ENCODE data around the gene CACNB4. TPM values are rescaled to one million over a fixed set of nuclear protein-coding genes. Genes with fewer than 3 reads are reported as not detected.
A peak's percentile ranks its signal among the peaks of the same experiment; 100 is the strongest.
"Not testable (repeated sequence)": the region's sequence is repeated elsewhere in the genome, so short reads cannot be mapped to it uniquely, and the experiment has no call there.

CACNB4 gene
- total and polyA plus RNA-seq, 9 of the 15 experiments (the other 6 are each of a cell fraction or from before 2014, with no cell fraction given) = 0.01 to 0.20 (median 0.04) TPM; not detected in 1

DNA sequence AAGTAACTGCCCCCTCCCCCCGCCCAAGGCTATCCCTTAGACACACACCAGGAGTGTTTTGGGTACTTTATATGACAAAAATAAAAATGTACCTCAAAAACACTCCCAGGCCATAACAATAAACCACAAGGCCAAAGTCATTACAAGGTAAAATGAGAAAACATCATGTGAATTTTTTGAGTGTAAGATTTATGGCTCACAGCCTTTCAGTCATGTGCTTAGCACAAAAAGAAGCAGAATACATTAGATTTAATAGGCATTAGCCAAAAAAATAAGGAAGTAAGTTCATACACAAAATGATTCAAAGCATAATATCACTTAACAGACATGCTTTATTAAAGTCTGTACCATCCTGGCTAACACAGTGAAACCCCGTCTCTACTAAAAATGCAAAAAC lies 103.7 kb downstream of the CACNB4 start:
- no peak for FAIRE-seq
- Histone ChIP-seq H3K4me1 (replicated peaks in 1 of 2; ENCODE audit: control insufficient read depth in 2 of 2, insufficient read depth in 2 of 2, low read length in 2 of 2) (no peaks in the 10 kb centered on the region), H3K9me1 (ENCODE audit: control insufficient read depth, insufficient read depth, low read length) (no peaks in the 10 kb centered on the region), H3K4me3 (no peak overlapping the region), H2AFZ (ENCODE audit: low read depth, low read length) (no peak overlapping the region), H4K20me1 (replicated peaks; ENCODE audit: control insufficient read depth, insufficient read depth, low read length) (no peaks in the 10 kb centered on the region), H3K36me3 (ENCODE audit: control insufficient read depth, insufficient read depth, low read length) (no peaks in the 10 kb centered on the region), H3K9ac (ENCODE audit: insufficient read depth in 1 of 2, low read depth in 2 of 2, low read length in 2 of 2) (no peak overlapping the region), H3K27ac (ENCODE audit: extremely low read depth, low read depth, low read length) (no peak overlapping the region), H3K27me3 (ENCODE audit: control insufficient read depth in 2 of 2, insufficient read depth in 2 of 2, low read length in 2 of 2) (peaks cover 8 to 10% of the 10 kb centered on the region in 2 experiments; a peak in 2 of 5 replicates), H3K4me2 (ENCODE audit: insufficient read depth, low read length) (no peak overlapping the region), H3K79me2 (ENCODE audit: control insufficient read depth, insufficient read depth, low read length) (no peaks in the 10 kb centered on the region), H3K9me3 (replicated peaks; ENCODE audit: control insufficient read depth, insufficient read depth, low read depth, low read length) (no peaks in the 10 kb centered on the region)
- DNase-seq (ENCODE audit: extremely low read depth in 1 of 4, low spot score in 3 of 4) = no peak
- no peak for ATAC-seq
- intact Hi-C loops (cut with micrococcal nuclease) = loop anchor here (1.0 kb wide), 1 partner anchor 30 kb away; no protein-coding TSS in a partner anchor
- in situ Hi-C loops (cut with MboI) = no loop called here
- no TSS peak for BruUV-seq (replicated peaks)
- TF ChIP-seq ZFP1 (CRISPR knock-in tag; IDR thresholded peaks at IDR 0.05) (no peak), C11orf30 (IDR thresholded peaks at IDR 0.05; ENCODE audit: low read depth) (no peak), MEIS2 (IDR thresholded peaks at IDR 0.05; ENCODE audit: partially characterized antibody) (peak; percentile 24)
- TF ChIP-seq, protein P1, sequence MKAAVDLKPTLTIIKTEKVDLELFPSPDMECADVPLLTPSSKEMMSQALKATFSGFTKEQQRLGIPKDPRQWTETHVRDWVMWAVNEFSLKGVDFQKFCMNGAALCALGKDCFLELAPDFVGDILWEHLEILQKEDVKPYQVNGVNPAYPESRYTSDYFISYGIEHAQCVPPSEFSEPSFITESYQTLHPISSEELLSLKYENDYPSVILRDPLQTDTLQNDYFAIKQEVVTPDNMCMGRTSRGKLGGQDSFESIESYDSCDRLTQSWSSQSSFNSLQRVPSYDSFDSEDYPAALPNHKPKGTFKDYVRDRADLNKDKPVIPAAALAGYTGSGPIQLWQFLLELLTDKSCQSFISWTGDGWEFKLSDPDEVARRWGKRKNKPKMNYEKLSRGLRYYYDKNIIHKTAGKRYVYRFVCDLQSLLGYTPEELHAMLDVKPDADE (conservative IDR thresholded peaks at IDR 0.05; ENCODE audit: control insufficient read depth, low read depth, low read length) = no peak
- TF ChIP-seq, protein P2, sequence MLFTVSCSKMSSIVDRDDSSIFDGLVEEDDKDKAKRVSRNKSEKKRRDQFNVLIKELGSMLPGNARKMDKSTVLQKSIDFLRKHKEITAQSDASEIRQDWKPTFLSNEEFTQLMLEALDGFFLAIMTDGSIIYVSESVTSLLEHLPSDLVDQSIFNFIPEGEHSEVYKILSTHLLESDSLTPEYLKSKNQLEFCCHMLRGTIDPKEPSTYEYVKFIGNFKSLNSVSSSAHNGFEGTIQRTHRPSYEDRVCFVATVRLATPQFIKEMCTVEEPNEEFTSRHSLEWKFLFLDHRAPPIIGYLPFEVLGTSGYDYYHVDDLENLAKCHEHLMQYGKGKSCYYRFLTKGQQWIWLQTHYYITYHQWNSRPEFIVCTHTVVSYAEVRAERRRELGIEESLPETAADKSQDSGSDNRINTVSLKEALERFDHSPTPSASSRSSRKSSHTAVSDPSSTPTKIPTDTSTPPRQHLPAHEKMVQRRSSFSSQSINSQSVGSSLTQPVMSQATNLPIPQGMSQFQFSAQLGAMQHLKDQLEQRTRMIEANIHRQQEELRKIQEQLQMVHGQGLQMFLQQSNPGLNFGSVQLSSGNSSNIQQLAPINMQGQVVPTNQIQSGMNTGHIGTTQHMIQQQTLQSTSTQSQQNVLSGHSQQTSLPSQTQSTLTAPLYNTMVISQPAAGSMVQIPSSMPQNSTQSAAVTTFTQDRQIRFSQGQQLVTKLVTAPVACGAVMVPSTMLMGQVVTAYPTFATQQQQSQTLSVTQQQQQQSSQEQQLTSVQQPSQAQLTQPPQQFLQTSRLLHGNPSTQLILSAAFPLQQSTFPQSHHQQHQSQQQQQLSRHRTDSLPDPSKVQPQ (CRISPR knock-in tag; IDR thresholded peaks at IDR 0.05; ENCODE audit: borderline replicate concordance) = no peak
- ChIA-PET CTCF (ENCODE audit: low intra/inter-chr PET ratio) (interaction anchor here (1.1 kb wide), 1 partner anchor 31 kb away, joined by 3 read pairs; no protein-coding TSS in a partner anchor), POLR2A (interaction anchor here (0.7 kb wide), 1 partner anchor 706 kb away, joined by 3 read pairs; the partner anchor contains the start of gene NMI)
- WGBS (ENCODE audit: insufficient coverage, low coverage, missing lambda C conversion rate) = 17% methylated on average over 2 of the region's 2 CpGs

DNA sequence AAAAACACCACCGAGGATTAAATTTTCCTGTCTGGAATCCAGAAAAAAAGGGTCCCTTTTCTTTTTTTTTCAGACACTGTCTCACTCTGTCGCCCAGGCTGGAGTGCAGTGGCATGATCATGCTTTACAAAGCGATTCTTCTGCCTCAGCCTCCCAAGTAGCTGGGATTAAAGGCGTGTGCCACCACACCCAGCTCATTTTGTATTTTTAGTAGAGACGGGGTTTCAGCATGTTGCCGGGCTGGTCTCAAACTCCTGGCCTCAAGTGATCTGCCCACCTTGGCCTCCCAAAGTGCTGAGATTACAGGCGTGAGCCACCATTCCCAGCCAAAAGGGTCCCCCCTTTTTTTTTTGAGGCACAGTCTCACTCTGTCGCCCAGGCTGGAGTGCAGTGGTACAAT lies 104.7 kb downstream of the CACNB4 start:
- H3K9ac ChIP-seq (ENCODE audit: insufficient read depth in 1 of 2, low read depth in 2 of 2, low read length in 2 of 2); intact Hi-C loops (cut with micrococcal nuclease); H3K4me1 ChIP-seq (replicated peaks in 1 of 2; ENCODE audit: control insufficient read depth in 2 of 2, insufficient read depth in 2 of 2, low read length in 2 of 2); H3K27ac ChIP-seq (ENCODE audit: extremely low read depth, low read depth, low read length); H3K36me3 ChIP-seq (ENCODE audit: control insufficient read depth, insufficient read depth, low read length); H3K4me3 ChIP-seq; H3K4me2 ChIP-seq (ENCODE audit: insufficient read depth, low read length); DNase-seq (ENCODE audit: extremely low read depth in 1 of 4, low spot score in 3 of 4); POLR2A ChIA-PET; H2AFZ ChIP-seq (ENCODE audit: low read depth, low read length); H4K20me1 ChIP-seq (replicated peaks; ENCODE audit: control insufficient read depth, insufficient read depth, low read length); H3K9me3 ChIP-seq (replicated peaks; ENCODE audit: control insufficient read depth, insufficient read depth, low read depth, low read length); BruUV-seq (replicated peaks); H3K9me1 ChIP-seq (ENCODE audit: control insufficient read depth, insufficient read depth, low read length); FAIRE-seq; in situ Hi-C loops (cut with MboI); H3K79me2 ChIP-seq (ENCODE audit: control insufficient read depth, insufficient read depth, low read length); ATAC-seq; H3K27me3 ChIP-seq (ENCODE audit: control insufficient read depth in 2 of 2, insufficient read depth in 2 of 2, low read length in 2 of 2): not testable (repeated sequence)
- WGBS (ENCODE audit: insufficient coverage, low coverage, missing lambda C conversion rate) = 3% methylated on average over 8 of the region's 8 CpGs
- CTCF ChIA-PET (ENCODE audit: low intra/inter-chr PET ratio) = interaction anchor here (0.7 to 1.1 kb wide), 2 partner anchors 22 to 32 kb away, joined by 3 read pairs; no protein-coding TSS in a partner anchor

All from K562 (cell line).